HG03378 (cell line): ENCODE measurements around the gene WNT3A.

ENCODE experiments used
- ATAC-seq: cut with Tn5 transposase; IDR thresholded peaks from one replicate; pipeline ENCODE4 v1.9.1; 2021; ENCODE audit warnings: mild to moderate bottlenecking, moderate library complexity; ENCODE audit not compliant: unreplicated experiment

WNT3A gene

DNA sequence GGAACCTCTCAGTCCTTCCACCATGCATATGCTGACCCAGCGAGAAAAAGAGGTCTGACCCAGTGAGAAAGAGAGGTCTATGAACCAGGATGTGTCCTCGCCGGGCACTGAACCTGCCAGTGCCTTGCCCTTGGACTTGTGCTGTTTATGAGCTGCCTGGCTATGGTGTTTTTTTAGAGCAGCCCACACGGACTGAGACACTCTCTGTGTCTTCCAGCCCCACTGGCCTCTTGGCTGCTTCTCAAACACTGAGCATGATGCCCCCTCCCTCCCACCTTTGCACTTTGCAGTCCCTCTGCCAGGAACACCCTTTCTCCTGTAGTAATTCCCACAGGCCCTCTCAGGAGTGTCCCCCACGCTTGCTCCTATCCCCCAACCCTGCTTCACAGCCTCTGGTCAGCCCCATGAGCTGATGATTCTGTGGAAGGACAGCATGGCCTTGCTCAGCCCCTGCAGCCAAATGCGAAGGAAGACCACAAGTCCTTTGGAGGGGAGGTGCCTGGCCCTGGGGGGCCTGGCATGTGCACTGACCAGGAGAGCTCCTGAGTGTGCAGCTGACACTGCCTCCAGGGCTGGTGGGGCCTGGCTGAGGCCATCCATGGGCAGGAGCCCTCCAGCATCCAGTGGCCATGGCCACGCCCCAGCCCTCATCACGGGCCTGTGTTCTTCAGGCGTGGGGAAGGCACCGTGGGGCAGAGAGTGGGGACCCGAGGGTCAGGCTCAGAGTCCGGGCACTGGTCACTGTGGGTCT, 23.8 kb downstream of the WNT3A start:
- no peak for ATAC-seq

- no peak for ATAC-seq
Measured at GRCh38 chr1:228031276-228031995, 24.6 kb downstream of the WNT3A start.

DNA sequence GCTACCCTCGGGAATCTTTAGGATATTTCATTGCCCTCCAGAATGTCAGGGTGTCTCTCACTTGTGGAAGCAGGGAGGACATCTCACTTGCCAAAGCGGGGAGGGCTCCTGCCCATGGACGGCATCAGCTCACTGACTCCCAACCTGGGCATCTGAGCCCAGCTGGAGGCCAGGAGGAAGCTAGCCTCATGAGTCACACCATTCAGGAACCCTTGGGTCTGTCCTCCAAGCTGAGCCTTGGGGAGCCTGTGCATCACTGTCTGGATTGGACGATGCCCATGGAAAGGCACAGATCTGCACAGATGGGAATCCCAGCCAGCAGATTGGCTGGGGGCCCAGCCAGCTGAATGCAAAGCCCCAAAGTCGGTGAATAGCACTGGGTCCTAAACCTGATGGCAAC, 25.2 kb downstream of the WNT3A start:
- ATAC-seq, result no peak

GRCh38 chr1:228033376-228033775, 26.6 kb downstream of the WNT3A start:
- ATAC-seq, result no peak

DNA sequence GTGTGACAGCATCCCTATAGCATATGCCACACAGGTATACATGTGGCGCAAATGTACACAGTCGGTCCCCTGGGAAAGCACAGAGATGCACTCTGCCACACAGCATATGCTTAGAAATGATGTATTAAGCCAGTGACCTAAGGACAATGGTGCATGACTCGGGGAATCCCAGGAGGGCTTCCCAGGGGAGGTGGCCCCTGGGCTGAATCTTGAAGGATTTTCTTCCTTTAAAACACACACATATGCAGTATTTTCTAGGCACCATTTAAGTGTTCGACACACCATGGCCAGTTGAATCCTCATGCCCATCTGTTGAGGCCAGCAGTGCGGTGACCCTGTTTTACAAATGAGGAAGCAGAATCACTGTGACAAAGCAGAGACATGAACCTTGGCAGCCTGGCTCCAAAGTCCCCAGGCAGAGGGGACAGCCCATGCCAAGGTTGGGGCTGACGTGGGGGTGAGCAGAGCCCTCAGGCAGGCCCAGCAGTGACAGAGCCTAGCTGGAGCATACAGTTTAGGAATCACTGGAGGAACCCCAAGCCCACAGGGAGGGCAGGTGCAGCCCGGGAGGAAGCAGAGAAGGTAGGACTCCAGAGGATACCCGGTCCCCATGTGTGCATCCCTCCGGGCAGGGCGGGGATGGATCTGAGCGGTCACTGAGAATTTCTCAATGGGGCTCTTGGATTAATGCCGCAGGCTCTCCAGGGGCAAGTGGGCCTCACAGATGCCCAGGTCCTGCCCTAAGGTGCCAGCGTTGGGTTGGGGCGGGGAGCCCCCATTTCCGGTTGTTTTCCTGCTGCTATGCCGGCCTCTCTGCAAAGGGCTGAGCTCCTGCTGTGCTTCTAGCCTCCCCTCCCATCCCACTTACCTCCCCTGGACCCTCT, 28.4 kb downstream of the WNT3A start:
- ATAC-seq, result no peak

DNA sequence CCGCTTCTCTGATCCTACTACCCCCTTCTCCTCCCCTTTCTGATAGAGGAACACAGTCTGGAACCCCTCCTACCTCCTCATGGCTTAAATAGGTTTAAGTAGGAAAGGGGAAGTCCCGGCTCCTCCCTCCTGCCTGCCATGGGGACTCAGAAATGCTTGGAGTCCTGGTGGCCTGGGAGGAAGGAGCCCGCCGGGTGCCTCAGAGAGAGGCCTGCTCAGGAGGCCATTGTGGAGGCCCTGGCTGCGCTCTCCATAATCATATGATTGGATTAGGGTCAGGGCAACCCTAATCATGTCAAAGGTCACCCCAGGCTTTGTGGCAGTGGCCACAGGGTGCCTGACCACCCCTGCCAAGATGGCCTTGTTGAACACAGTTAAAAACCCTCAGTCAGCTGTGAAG, 29.0 kb downstream of the WNT3A start:
- no peak for ATAC-seq

DNA sequence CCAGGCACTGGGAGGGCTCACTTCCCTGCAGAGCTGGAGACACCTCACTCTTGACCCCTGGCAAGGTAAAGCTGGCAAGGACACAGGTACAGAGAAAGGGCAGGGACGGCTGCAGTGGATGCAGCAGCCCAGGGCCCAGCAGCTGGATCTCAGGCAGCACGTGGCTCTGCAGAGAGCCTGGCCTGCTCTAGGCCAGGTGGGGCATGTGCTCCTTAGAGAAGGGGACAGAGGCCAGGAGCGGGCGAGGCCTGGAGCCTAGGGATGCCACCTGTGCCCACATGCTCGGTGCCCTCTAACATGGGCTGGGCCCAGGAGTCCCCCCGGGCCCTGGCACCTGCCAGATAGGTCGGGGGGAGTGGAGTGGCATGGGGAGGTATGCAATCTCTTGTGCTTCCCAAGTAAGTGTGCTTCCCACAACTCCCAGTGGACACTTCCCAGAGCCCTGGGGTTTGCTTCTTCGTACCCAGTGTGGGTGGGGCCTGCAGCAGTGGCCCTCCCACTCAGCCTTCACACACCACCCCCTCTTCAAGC, 30.0 kb downstream of the WNT3A start:
- ATAC-seq, result no peak

DNA sequence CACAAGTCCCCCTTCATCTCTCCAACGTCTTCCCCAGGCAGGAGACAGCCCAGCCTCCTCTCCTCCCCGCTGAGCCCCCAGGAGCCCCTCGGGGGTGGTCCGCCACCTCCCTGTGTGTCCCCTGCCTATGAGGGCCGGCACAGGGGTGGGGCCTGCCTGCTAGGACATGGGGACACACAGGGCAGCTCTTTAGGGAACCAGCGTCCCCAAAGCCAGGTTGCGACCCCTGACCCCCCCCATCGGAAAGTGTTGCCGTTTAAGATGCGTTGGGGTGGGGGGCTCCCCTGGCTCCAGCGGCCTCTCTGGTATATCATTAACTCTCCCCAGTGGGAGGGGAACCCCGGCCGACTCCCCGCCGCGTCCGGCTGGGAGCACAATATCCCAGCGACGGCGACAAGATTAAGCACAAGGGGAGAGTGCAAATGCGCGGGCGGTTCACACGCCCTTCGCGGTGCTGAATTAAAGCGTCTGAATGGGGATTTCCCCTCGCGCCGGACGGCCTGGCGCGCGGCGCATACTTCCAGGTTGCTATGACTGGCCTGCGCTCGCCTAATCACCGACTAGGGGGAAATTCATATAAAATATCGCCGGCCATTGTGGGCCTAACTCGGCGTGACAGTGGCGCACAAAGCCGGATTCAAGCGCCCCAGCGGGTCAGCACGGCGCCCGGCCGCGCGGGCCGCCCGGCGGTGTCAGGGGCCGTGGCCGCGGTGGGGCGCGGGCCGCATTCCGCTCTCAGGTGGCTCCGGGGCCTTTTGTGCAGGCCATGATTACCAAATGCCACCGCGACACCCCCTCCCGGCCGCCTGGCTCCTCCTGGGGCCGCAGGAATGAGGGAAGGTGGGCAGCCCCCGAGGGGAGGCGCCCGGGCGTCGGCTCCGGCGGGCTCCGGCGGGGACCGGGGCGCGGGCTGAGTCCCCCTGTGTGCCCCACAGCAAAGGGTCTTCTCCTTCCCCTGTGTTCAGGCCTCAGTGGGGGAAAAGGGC, 30.9 kb downstream of the WNT3A start:
- ATAC-seq, result peak; percentile 88

DNA sequence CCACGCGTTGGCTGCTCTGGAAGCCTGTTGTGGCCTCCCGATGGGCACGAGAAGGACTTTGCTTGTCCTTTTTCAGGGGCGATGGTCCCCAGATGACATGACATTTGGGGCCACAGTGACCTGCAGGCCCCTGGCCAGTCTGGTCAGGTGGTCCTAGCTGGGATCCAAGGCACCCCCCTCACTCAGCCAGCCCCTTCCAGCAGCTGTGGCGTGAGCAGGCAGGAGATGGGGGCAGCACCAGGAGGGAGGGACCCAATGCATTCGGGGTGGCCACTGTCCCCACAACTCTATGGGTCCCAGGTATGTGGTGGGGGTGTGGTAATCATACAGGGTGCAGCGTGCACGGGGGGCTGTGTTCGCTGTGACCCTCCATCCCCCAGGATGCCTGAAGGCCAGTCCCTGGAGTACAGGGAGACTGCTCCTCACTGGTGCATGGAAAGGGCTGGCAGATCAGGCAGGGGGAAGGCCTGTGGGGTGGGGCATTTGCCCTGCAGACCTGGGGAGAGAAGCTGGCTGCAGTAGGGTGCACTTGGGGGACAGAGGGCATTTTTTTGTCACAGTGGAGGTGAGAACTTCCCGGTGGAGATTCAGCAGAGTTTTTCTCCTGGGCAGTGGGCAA, 31.7 kb downstream of the WNT3A start:
- no peak for ATAC-seq

DNA sequence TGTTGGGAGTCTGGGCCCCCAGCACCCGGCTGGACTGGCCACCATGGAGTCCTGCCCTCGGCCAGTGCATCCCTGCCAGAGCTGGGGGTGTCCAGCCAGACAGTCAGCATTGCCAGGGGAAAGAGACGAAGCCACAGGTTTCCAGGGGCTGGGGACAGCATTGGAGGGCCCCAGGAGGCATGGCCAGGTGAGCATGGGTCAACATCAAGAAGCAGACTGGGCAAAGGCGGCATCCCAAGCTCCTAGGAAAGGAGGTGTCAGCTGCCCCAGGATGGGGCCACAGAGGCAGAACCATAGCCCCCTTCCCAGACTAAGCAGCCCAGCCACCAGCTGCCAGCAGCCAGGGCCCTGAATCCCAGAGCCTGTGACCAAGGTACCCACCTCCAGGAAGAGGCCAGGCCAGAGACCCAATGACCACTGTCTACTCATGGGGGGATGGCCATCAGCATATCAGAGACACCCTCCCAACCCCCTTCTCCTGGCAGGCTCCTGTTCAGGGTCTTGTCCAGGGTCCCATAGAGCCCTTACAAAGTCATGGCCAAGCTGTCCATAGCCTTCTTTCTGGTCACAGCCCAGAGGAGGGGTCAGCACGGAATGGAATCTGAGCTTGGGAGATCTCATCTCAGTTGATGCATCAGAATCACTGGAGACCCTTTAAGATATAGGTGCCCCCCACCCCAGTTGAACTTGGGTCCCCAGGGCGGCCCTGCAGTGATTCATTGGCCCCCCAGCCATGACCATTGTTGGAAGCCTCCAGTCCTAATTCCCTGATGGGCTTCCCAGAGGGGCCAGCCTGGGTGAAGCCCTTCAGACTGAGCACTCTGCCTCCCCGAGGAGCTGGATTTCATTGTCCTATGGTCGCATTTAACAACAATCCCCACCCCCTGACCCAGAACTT, 32.5 kb downstream of the WNT3A start:
- ATAC-seq, result no peak

- ATAC-seq, result no peak
Measured at GRCh38 chr1:228039986-228040385, 33.2 kb downstream of the WNT3A start.

GRCh38 chr1:228041316-228041715, 34.5 kb downstream of the WNT3A start:
- no peak for ATAC-seq

DNA sequence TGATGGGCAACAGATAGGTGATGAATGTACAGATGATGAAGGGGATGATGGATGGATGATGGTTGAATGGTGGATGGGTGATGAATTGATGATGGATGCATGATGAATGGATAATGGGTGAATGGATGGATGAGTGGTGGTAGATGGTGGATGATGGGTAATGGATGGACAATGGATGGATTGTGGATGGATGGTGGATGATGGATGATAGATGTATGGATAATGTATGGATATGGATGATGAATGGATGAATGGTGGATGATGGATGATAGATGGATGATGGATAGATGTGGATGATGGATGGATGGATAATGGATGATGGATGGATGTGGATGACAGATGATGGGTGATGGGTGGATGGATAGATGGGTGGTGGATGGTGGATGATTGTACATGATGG, 35.7 kb downstream of the WNT3A start:
- ATAC-seq, result no peak

DNA sequence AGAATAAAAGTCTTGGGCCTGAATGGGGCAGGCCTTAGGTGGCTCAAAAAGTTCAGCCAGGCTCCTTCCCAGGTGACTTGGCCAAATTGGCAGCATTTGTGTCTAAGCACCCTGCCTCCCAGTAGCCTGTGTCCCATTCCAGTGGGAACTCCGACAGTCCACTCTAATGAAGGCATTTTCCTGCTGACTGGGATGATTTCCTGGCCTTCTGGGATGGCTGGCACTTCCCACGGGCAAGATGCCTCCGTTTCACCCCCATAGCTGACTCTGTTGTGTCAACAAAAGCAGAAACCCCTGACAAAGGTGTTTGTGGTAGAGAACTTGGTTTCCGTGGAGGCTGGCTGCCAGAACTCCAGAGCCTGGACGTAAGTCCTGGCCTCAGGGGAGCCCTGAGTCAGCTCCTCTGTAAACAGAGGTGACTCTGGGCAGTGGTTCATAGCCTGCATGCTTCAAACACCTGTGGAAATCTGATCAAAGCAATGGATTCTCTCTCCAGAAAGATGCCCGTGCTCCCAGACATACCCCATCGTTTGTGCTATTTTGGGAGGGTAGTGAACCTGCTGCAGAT, 36.6 kb downstream of the WNT3A start:
- ATAC-seq, result no peak

GRCh38 chr1:228044961-228045360, 38.2 kb downstream of the WNT3A start:
- no peak for ATAC-seq

GRCh38 chr1:228045405-228045804, 38.6 kb downstream of the WNT3A start:
- no peak for ATAC-seq

- no peak for ATAC-seq
Measured at GRCh38 chr1:228045871-228046270, 39.1 kb downstream of the WNT3A start.

DNA sequence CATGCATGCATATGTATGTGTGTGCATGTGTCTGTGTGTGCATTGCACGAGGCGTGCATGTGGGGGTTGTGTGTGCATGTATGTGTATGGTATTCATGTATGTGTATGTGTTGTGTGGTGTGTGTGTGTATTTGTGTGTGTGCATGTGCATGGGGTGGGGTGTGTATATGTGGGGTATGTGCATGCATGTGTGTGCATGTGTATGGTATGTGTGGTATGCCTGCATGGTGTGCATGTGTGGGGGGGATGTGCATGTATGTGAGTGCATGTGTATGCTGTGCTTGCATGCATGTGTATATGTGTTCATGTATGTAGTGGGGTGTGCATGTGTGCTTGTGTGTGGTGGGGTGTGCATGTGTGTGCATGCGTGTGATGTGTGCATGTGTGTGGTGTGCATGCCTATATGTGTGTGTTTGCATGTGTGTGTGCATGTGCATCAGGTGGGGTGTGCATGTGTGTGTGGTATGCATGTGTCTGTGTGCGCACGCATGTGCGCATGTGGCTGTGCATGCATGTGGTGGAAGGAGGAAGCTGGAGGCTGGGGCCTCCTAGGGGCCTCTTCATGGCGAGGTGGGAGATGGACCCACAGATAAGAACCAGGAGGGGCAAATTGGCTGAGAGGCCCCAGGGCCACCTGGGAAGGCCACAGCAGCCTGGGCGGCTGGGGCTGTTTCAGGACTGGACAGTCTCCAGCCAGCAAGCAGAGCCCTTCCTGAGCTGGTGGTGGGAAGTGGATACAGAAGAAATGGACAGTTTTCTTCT, 39.8 kb downstream of the WNT3A start:
- no peak for ATAC-seq
